SK-N-SH (cell line): ENCODE data around the gene PLXNA4. TPM values are rescaled to one million over a fixed set of nuclear protein-coding genes. Genes with fewer than 3 reads are reported as not detected.

ENCODE experiments used
- CTCF ChIA-PET: fragments of 300-600, 350-600 bp; formaldehyde crosslinking; extraction: SDS; loops from one replicate; lab custom pipeline; 2021; lab: Yijun Ruan, JAX
- POLR2A ChIA-PET: fragments of 350-600 bp; sonication (Branson Sonifier 250); formaldehyde crosslinking; extraction: SDS; loops from one replicate; lab custom pipeline; 2020; ENCODE audit warnings: antibody characterized with exemption, inconsistent platforms; lab: Yijun Ruan, JAX
- DNase-seq: peaks from one replicate; pipeline ENCODE4 v3.0.0; 2012
- H2AFZ ChIP-seq: fragments of 200-600 bp; sonication (generic); 2 replicates; pipeline ENCODE4 v1.8.1; 2016; ENCODE audit warnings: antibody characterized with exemption, mild to moderate bottlenecking, low read depth
- H3F3A ChIP-seq: fragments of 200-600 bp; sonication (generic); replicated peaks from 2 replicates; pipeline ENCODE3; 2016; ENCODE audit warnings: antibody characterized with exemption, mild to moderate bottlenecking; ENCODE audit not compliant: insufficient read depth
- H3K27ac ChIP-seq, 2 experiments: fragments of 200-500 bp in 1 of 2; fragments of 200-600 bp in 1 of 2; sonication (Bioruptor generic) in 1 of 2; sonication (generic), shearing (Covaris generic) in 1 of 2; 2 replicates each; pipeline versions ENCODE4 v1.5.1 to v1.6.1; 2014 to 2016; ENCODE audit warnings: low read depth in 2 of 2, inconsistent platforms in 1 of 2, low read length in 1 of 2, mild to moderate bottlenecking in 1 of 2, mixed read lengths in 1 of 2
- H3K27me3 ChIP-seq: fragments of 200-600 bp; sonication (generic), shearing (Covaris generic); 2 replicates; pipeline ENCODE4 v1.6.1; 2016; ENCODE audit warnings: mixed run types; ENCODE audit not compliant: insufficient read depth
- H3K36me3 ChIP-seq, 2 experiments: fragments of 200-500 bp in 1 of 2; fragments of 200-600 bp in 1 of 2; sonication (Bioruptor generic) in 1 of 2; sonication (generic) in 1 of 2; replicated peaks in 1 of 2; 2 replicates each; pipeline versions ENCODE3 to v1.5.1; 2014 to 2016; ENCODE audit warnings: low read length in 1 of 2, mild to moderate bottlenecking in 1 of 2; ENCODE audit not compliant: insufficient read depth in 2 of 2, control insufficient read depth in 1 of 2
- H3K4me1 ChIP-seq, 2 experiments: fragments of 200-500 bp in 1 of 2; fragments of 200-600 bp in 1 of 2; sonication (Bioruptor generic) in 1 of 2; sonication (generic), shearing (Covaris generic) in 1 of 2; 2 replicates each; pipeline versions ENCODE4 v1.5.1 to v1.6.1; 2014 to 2016; ENCODE audit warnings: low read depth in 1 of 2, low read length in 1 of 2, mixed run types in 1 of 2; ENCODE audit not compliant: insufficient read depth in 2 of 2, control insufficient read depth in 1 of 2
- H3K4me2 ChIP-seq: fragments of 200-600 bp; sonication (generic), shearing (Covaris generic); 2 replicates; pipeline ENCODE4 v1.6.1; 2017; ENCODE audit warnings: mixed run types
- H3K4me3 ChIP-seq, 2 experiments: fragments of 200-500 bp in 1 of 2; fragments of 200-600 bp in 1 of 2; sonication (Bioruptor generic) in 1 of 2; sonication (generic), shearing (Covaris generic) in 1 of 2; 2 replicates each; pipeline versions ENCODE4 v1.5.1 to v1.8.1; 2014 to 2016; ENCODE audit warnings: low read depth in 2 of 2, inconsistent platforms in 1 of 2, low read length in 1 of 2, mild to moderate bottlenecking in 1 of 2, mixed read lengths in 1 of 2, moderate library complexity in 1 of 2
- H3K79me2 ChIP-seq: fragments of 200-600 bp; sonication (generic); 2 replicates; pipeline ENCODE4 v1.8.1; 2017; ENCODE audit warnings: mild to moderate bottlenecking; ENCODE audit not compliant: insufficient read depth
- H3K9ac ChIP-seq: fragments of 200-600 bp; sonication (generic); 2 replicates; pipeline ENCODE4 v1.6.1; 2017; ENCODE audit warnings: mixed run types
- H3K9me2 ChIP-seq: fragments of 200-600 bp; sonication (generic); 2 replicates; pipeline ENCODE4 v1.6.1; 2017; ENCODE audit warnings: mixed run types
- H3K9me3 ChIP-seq: fragments of 200-600 bp; sonication (generic); 2 replicates; pipeline ENCODE4 v1.6.1; 2017; ENCODE audit warnings: mixed run types, mild to moderate bottlenecking, moderate library complexity
- H4K20me1 ChIP-seq: fragments of 200-600 bp; sonication (generic); 2 replicates; pipeline ENCODE4 v1.6.1; 2017; ENCODE audit warnings: mild to moderate bottlenecking, mixed run types; ENCODE audit not compliant: insufficient read depth
- EP300 ChIP-seq, 2 experiments: IDR thresholded peaks; 2 replicates each; pipeline versions ENCODE4 v1.4.0 to v1.6.1; 2012; ENCODE audit warnings: borderline replicate concordance in 1 of 2, low read depth in 1 of 2, low read length in 1 of 2
- FOSL2 ChIP-seq: IDR thresholded peaks from 2 replicates; pipeline ENCODE4 v1.4.0; 2012; ENCODE audit warnings: low read depth, mild to moderate bottlenecking, moderate library complexity, borderline replicate concordance
- FOXM1 ChIP-seq: IDR thresholded peaks from 2 replicates; pipeline ENCODE4 v1.4.0; 2012; ENCODE audit warnings: low read depth, mild to moderate bottlenecking
- GABPA ChIP-seq: IDR thresholded peaks from 2 replicates; pipeline ENCODE4 v1.4.0; 2012; ENCODE audit warnings: low read depth, mild to moderate bottlenecking
- IRF3 ChIP-seq: fragments of 150-350 bp; IDR thresholded peaks from 2 replicates; pipeline ENCODE4 v1.6.1; 2016; ENCODE audit warnings: mild to moderate bottlenecking, low read depth, low read length
- JUND ChIP-seq: IDR thresholded peaks from 2 replicates; pipeline ENCODE4 v1.4.0; 2012
- NRF1 ChIP-seq: IDR thresholded peaks from 2 replicates; pipeline ENCODE4 v1.6.1; 2012; ENCODE audit warnings: low read depth, mild to moderate bottlenecking, low read length
- PBX3 ChIP-seq: IDR thresholded peaks from 2 replicates; pipeline ENCODE4; 2012
- POLR2AphosphoS5 ChIP-seq: IDR thresholded peaks from 2 replicates; pipeline ENCODE4 v1.6.1; 2012; ENCODE audit warnings: low read depth, low read length
- RAD21 ChIP-seq: IDR thresholded peaks from 2 replicates; pipeline ENCODE4 v1.6.1; 2012; ENCODE audit warnings: mild to moderate bottlenecking, low read length
- REST ChIP-seq: IDR thresholded peaks from 2 replicates; pipeline ENCODE4 v1.6.1; 2012; ENCODE audit warnings: mild to moderate bottlenecking, low read depth, low read length, moderate library complexity
- SMC3 ChIP-seq: IDR thresholded peaks from 2 replicates; pipeline ENCODE4 v1.6.1; 2012; ENCODE audit warnings: low read depth, low read length, improper control_type of control experiment
- TAF1 ChIP-seq: IDR thresholded peaks from 2 replicates; pipeline ENCODE4 v1.6.1; 2012; ENCODE audit warnings: low read depth, mild to moderate bottlenecking, low read length, moderate library complexity, borderline replicate concordance
- TCF12 ChIP-seq: IDR thresholded peaks from 2 replicates; pipeline ENCODE4 v1.4.0; 2012
- TEAD4 ChIP-seq: IDR thresholded peaks from 2 replicates; pipeline ENCODE4 v1.4.0; 2012; ENCODE audit warnings: mild to moderate bottlenecking, borderline replicate concordance; ENCODE audit not compliant: insufficient read depth
- YY1 ChIP-seq: IDR thresholded peaks from 2 replicates; pipeline ENCODE4 v1.4.0; 2012; ENCODE audit warnings: low read depth, mild to moderate bottlenecking
- ZBTB33 ChIP-seq: IDR thresholded peaks from 2 replicates; pipeline ENCODE4 v1.4.0; 2012; ENCODE audit warnings: low read depth, borderline replicate concordance
- WGBS: methylation state at CpG from one replicate; pipeline ENCODE4 v1.1.6; 2017; ENCODE audit warnings: low lambda C conversion rate; 5-methylcytosine and 5-hydroxymethylcytosine counted together
- polyA plus RNA-seq, 3 experiments: library from polyadenylated mRNA; depleted of rRNA; stranded (reverse); fragments of >200 nt; gene quantifications; 2 replicates each; pipeline ENCODE4 v1.2.3, GENCODE V29; 2012
- TF ChIP-seq, protein P1 (sequence below): IDR thresholded peaks from 2 replicates; pipeline ENCODE4 v1.4.0; 2012; ENCODE audit warnings: low read depth

PLXNA4 gene
- polyA plus RNA-seq, 1 of the 3 experiments (the other 2 are of a cell fraction), result 2.4 TPM

- CTCF ChIA-PET, result interaction anchor here (1.4 kb wide), 1 partner anchor 10 kb away, joined by 5 read pairs; no protein-coding TSS in a partner anchor
- H2AFZ ChIP-seq, result no peak overlapping the region
- H3K9me3 ChIP-seq, result no peaks in the 10 kb centered on the region
- POLR2A ChIA-PET, result no interaction called here
- H3K27ac ChIP-seq, result no peak overlapping the region
- no peak overlapping the region for H3K4me2 ChIP-seq
- H3K27me3 ChIP-seq, result no peaks in the 10 kb centered on the region
- no peak overlapping the region for H3K4me3 ChIP-seq
- peaks cover 0 to 8% of the 10 kb centered on the region in 2 experiments; a peak in 1 of 4 replicates for H3K4me1 ChIP-seq
- no peaks in the 10 kb centered on the region for H3K36me3 ChIP-seq
- H3K9me2 ChIP-seq, result no peaks in the 10 kb centered on the region
- no peaks in the 10 kb centered on the region for H4K20me1 ChIP-seq
- no peak overlapping the region for H3K9ac ChIP-seq
- no peak for DNase-seq
- no peak for TF ChIP-seq YY1
- no peak for TF ChIP-seq SMC3
- TF ChIP-seq RAD21, result no peak
- TF ChIP-seq JUND, result no peak
- TF ChIP-seq TEAD4, result no peak
- no peak for TF ChIP-seq TCF12
- no peak for TF ChIP-seq FOSL2
- TF ChIP-seq GABPA, result no peak
- no peak for TF ChIP-seq IRF3
- no peak for TF ChIP-seq EP300 (IDR thresholded peaks at IDR 0.05; ENCODE audit: borderline replicate concordance in 1 of 2, low read depth in 1 of 2, low read length in 1 of 2)
- TF ChIP-seq TAF1, result no peak
- no peak for TF ChIP-seq ZBTB33
- TF ChIP-seq POLR2AphosphoS5, result no peak
- TF ChIP-seq, protein P1, sequence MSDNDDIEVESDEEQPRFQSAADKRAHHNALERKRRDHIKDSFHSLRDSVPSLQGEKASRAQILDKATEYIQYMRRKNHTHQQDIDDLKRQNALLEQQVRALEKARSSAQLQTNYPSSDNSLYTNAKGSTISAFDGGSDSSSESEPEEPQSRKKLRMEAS, result no peak
- no peak for TF ChIP-seq PBX3
- no peak for TF ChIP-seq NRF1
- no peak for TF ChIP-seq FOXM1
- TF ChIP-seq REST, result no peak
- H3K79me2 ChIP-seq, result no peaks in the 10 kb centered on the region
- 73% methylated on average over 2 of the region's 2 CpGs for WGBS
- no peaks in the 10 kb centered on the region for H3F3A ChIP-seq
Measured at GRCh38 chr7:132362059-132362458, 214.2 kb downstream of the PLXNA4 start.
